Superior temporal gyrus (tissue), 1 donor: ENCODE results near the gene DROSHA.
"Not testable (repeated sequence)": the region's sequence is repeated elsewhere in the genome, so short reads cannot be mapped to it uniquely, and the experiment has no call there.

ENCODE experiments used
- DNase-seq: peaks from one replicate; pipeline ENCODE4 v3.0.0-alpha.2; 2016; ENCODE audit errors: extremely low spot score

The DROSHA gene

GRCh38 chr5:31381299-31381698 is 150.6 kb downstream of the DROSHA start:
- no peak for DNase-seq

- no peak for DNase-seq
Observed at GRCh38 chr5:31380049-31380448, 151.8 kb downstream of the DROSHA start.

DNA sequence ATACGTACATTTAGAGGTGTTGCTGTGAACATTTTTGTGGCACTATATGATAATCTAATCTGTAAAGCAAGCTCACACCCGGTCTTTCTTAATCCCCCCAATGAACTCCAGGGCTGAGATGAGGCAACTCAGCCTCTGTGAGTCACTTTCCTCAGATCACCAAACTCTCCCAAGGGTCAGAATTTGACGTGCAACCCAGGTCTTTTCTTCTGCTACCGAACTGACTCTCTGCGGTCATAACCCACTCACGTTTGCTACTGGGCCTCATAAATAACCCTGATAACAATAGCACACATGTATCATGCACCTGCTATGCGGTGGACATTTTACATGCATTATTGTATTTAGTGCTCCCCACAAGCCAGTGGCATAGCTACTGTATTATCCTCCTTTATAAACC is 153.1 kb downstream of the DROSHA start:
- DNase-seq = no peak

- no peak for DNase-seq
Observed at GRCh38 chr5:31378136-31378535, 153.8 kb downstream of the DROSHA start.

GRCh38 chr5:31377274-31377946 is 154.5 kb downstream of the DROSHA start:
- DNase-seq = no peak

DNA sequence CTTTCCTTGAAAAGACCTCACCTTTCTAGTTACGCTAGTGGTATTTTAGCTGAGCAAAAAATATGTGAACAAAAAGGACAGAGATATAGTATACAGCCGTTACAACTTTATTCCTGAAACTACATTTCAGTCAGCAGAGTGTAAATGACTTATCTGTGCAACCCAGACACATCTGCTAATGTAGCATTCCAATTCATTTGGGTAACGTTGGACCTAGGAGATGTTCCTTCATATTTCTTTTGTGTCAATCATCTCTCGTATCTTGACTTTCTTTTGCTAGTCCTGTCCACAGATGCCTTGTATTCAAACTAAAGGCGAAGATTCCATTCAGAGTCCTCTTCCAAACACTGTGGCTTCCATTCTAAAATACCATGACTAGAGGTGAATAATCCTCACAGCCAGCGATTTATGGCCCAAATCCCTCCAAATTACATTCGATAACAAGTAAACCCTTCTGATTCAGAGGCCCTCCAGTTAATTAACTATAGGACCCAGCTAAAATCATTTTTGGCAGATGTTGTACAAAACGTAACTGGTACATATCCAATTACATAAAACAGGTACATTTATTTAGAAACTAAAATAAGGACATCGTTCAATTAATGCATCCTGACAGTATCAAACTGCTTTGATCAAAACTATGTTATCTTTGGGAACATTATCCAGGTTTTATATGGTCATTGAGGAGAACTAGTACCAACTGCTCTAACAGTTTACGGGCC is 155.7 kb downstream of the DROSHA start:
- no peak for DNase-seq

- DNase-seq = no peak
Observed at GRCh38 chr5:31372124-31372523, 159.8 kb downstream of the DROSHA start.

- no peak for DNase-seq
Observed at GRCh38 chr5:31366941-31367340, 165.0 kb downstream of the DROSHA start.

DNA sequence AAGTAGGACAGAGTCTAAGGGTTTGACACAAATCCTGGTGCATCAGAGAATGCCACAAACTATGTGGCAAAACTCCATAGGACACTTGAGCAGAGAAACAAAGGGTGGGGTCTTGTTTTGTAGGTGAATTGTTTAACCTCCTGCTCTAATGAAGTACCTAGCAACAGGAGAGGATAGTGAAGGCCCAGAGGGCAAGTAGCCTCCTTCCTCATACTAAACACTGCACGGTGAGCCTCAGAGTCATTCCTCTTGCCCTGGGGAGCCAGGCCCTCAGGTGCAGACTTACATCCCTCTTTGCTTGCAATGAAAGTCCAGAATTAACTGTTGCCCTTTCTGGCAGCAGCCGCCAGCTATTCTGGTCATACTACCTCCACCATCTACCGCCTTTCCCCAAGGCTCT is 166.1 kb downstream of the DROSHA start:
- no peak for DNase-seq

GRCh38 chr5:31364881-31365636 is 166.8 kb downstream of the DROSHA start:
- no peak for DNase-seq

GRCh38 chr5:31362931-31363568 is 168.8 kb downstream of the DROSHA start:
- DNase-seq = no peak

DNA sequence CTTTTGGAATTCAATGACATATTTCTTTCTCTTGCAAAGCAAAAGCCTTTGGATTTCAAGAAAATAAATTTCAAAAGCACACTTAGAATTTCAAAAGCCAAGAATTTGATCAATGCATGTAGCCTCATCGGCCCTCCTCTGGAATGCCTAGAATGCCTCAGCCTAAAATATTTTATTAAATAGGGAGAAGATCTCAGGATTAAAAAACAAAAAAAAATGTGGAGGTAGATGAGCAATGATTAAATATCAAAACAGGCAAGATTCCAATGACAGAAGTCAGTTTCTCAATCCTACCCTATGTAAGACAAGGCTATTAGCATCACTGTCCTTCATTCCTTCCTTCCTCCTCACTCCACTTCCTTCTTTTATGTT is 169.4 kb downstream of the DROSHA start:
- no peak for DNase-seq

DNA sequence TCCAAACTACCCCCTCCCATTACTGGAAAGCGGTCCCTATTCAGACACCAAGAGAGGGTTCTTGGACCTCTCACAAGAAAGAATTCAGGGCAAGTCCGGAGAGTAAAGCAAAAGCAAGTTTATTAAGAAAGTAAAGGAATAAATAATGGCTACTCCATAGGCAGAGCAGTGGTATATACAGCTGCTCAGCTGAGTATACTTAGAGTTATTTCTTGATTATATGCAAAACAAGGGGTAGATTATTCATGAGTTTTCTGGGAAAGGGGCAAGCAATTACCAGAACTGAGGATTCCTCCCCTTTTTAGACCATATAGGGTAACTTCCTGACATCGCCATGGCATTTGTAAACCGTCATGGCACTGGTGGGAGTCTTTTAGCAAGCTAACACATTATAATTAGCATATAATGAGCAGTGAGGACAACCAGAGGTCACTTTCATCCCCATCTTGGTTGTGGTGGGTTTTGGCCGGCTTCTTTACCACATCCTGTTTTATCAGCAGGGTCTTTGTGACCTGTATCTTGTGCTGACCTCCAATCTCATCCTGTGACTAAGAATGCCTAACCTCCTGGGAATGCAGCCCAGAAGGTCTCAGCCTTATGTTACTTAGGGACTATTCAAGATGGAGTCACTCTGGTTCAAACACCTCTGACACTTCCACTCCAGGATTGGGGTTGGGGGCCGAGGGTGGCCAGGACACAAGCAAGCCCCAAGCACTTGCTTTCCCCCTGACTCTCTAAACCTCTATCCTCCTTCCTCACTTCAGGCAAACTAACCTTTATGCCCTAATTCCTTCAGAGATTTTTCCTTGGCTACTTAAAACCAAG is 170.0 kb downstream of the DROSHA start:
- not testable (repeated sequence) for DNase-seq

- DNase-seq = no peak
Observed at GRCh38 chr5:31361234-31361633, 170.7 kb downstream of the DROSHA start.

GRCh38 chr5:31359839-31360238 is 172.1 kb downstream of the DROSHA start:
- no peak for DNase-seq

DNA sequence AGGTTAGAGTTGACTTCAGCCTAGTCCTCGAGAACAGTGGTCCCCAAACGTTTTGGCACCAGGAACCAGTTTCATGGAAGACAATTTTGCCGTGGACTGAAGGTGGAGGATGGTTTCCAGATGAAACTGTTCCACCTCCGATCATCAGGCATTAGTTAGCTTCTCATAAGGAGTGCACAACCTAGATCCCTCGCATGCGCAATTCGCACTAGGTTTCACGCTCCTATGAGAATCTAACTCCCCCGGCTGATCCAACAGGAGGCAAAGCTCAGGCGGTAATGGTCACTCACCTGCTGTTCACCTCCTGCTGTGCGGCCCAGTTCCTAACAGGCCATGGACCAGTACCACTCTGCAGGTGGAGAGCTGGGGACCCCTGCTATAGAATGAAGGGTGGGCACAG is 174.9 kb downstream of the DROSHA start:
- no peak for DNase-seq

GRCh38 chr5:31355337-31355736 is 176.6 kb downstream of the DROSHA start:
- DNase-seq = no peak
